H9 (cell line): ENCODE results near the gene KIF12. TPM values are rescaled to one million over a fixed set of nuclear protein-coding genes. Genes with fewer than 3 reads are reported as not detected.
A peak's percentile ranks its signal among the peaks of the same experiment; 100 is the strongest.

Experiments used
- DNase-seq: peaks from one replicate; pipeline ENCODE4 v3.0.0-alpha.2; 2017
- H2AFZ ChIP-seq: one replicate; pipeline ENCODE4 v1.6.1; 2013; ENCODE audit warnings: mild to moderate bottlenecking, low read length, control low read depth, moderate library complexity
- H2AK5ac ChIP-seq: 2 replicates; pipeline ENCODE4 v1.6.1; 2013; ENCODE audit warnings: low read length, control low read depth, mixed read lengths; ENCODE audit not compliant: insufficient read length
- H2BK120ac ChIP-seq: one replicate; pipeline ENCODE4 v1.6.1; 2013; ENCODE audit warnings: low read depth, mild to moderate bottlenecking, low read length, control low read depth, inconsistent platforms; ENCODE audit not compliant: poor library complexity, severe bottlenecking
- H2BK12ac ChIP-seq: 2 replicates; pipeline ENCODE4 v1.6.1; 2013; ENCODE audit warnings: low read length, control low read depth, mixed read lengths, low read depth; ENCODE audit not compliant: insufficient read length
- H2BK15ac ChIP-seq: 2 replicates; pipeline ENCODE4 v1.6.1; 2013; ENCODE audit warnings: low read depth, low read length, control low read depth
- H2BK20ac ChIP-seq: one replicate; pipeline ENCODE4 v1.6.1; 2013; ENCODE audit warnings: low read depth, mild to moderate bottlenecking, low read length, control low read depth, inconsistent platforms; ENCODE audit not compliant: poor library complexity, severe bottlenecking
- H2BK5ac ChIP-seq: 2 replicates; pipeline ENCODE4 v1.6.1; 2013; ENCODE audit warnings: low read length, control low read depth, mixed read lengths; ENCODE audit not compliant: insufficient read length
- H3K14ac ChIP-seq: 2 replicates; pipeline ENCODE4 v1.6.1; 2013; ENCODE audit warnings: low read length, control low read depth; ENCODE audit not compliant: insufficient read depth
- H3K18ac ChIP-seq: 2 replicates; pipeline ENCODE4 v1.6.1; 2013; ENCODE audit warnings: low read depth, mild to moderate bottlenecking, mixed read lengths, low read length, control low read depth; ENCODE audit not compliant: insufficient read length
- H3K23ac ChIP-seq: 2 replicates; pipeline ENCODE4 v1.6.1; 2013; ENCODE audit warnings: low read length, control low read depth, mixed read lengths, low read depth; ENCODE audit not compliant: insufficient read length
- H3K23me2 ChIP-seq: 2 replicates; pipeline ENCODE4 v1.6.1; 2013; ENCODE audit warnings: low read depth, mild to moderate bottlenecking, mixed read lengths, low read length, control low read depth; ENCODE audit not compliant: insufficient read length, poor library complexity, severe bottlenecking
- H3K27ac ChIP-seq: 2 replicates; pipeline ENCODE4 v1.5.1; 2013; ENCODE audit warnings: low read length, control low read depth, mixed read lengths, low read depth; ENCODE audit not compliant: insufficient read length
- H3K27me3 ChIP-seq: 2 replicates; pipeline ENCODE4 v1.6.1; 2013; ENCODE audit warnings: low read length, control low read depth, inconsistent platforms; ENCODE audit not compliant: insufficient read depth
- H3K4ac ChIP-seq: 2 replicates; pipeline ENCODE4 v1.6.1; 2013; ENCODE audit warnings: low read depth, mild to moderate bottlenecking, control low read depth, inconsistent platforms, low read length, moderate library complexity
- H3K4me1 ChIP-seq: 2 replicates; pipeline ENCODE4 v1.6.1; 2013; ENCODE audit warnings: low read length, control low read depth, inconsistent platforms; ENCODE audit not compliant: insufficient read depth
- H3K4me2 ChIP-seq: 2 replicates; pipeline ENCODE4 v1.6.1; 2013; ENCODE audit warnings: low read length, control low read depth, mixed read lengths; ENCODE audit not compliant: insufficient read length, insufficient read depth
- H3K56ac ChIP-seq: 2 replicates; pipeline ENCODE4 v1.6.1; 2013; ENCODE audit warnings: low read depth, mild to moderate bottlenecking, mixed read lengths, low read length, control low read depth; ENCODE audit not compliant: insufficient read length
- H3K79me1 ChIP-seq: 2 replicates; pipeline ENCODE4 v1.6.1; 2013; ENCODE audit warnings: low read depth, mild to moderate bottlenecking, moderate library complexity, low read length, control low read depth, inconsistent platforms; ENCODE audit not compliant: insufficient read depth, poor library complexity, severe bottlenecking
- H3K79me2 ChIP-seq: 2 replicates; pipeline ENCODE4 v1.6.1; 2013; ENCODE audit warnings: low read length, control low read depth, inconsistent platforms; ENCODE audit not compliant: insufficient read depth
- H3K9ac ChIP-seq: 2 replicates; pipeline ENCODE4 v1.6.1; 2013; ENCODE audit warnings: low read length, control low read depth, mixed read lengths; ENCODE audit not compliant: insufficient read length; ENCODE audit errors: extremely low read depth
- H3K9me3 ChIP-seq: one replicate; pipeline ENCODE4 v1.6.1; 2013; ENCODE audit warnings: low read depth, low read length, inconsistent platforms; ENCODE audit not compliant: control insufficient read depth
- H3T11ph ChIP-seq: one replicate; pipeline ENCODE4 v1.6.1; 2013; ENCODE audit warnings: mild to moderate bottlenecking, low read length, control low read depth, inconsistent platforms
- H4K20me1 ChIP-seq: one replicate; pipeline ENCODE4 v1.6.1; 2013; ENCODE audit not compliant: control insufficient read depth, insufficient read length, insufficient read depth
- H4K5ac ChIP-seq: 2 replicates; pipeline ENCODE4 v1.6.1; 2013; ENCODE audit warnings: low read depth, mild to moderate bottlenecking, mixed read lengths, low read length, control low read depth; ENCODE audit not compliant: insufficient read length
- H4K8ac ChIP-seq: replicated peaks from 2 replicates; pipeline ENCODE4 v1.6.1; 2013; ENCODE audit warnings: low read length, control low read depth, mixed read lengths, low read depth; ENCODE audit not compliant: insufficient read length
- H4K91ac ChIP-seq: 2 replicates; pipeline ENCODE4 v1.6.1; 2013; ENCODE audit warnings: low read depth, mild to moderate bottlenecking, moderate library complexity, mixed read lengths, low read length, control low read depth; ENCODE audit not compliant: insufficient read length
- H3K27ac Mint-ChIP-seq, 3 experiments: 2 replicates in 2 of 3; 3 replicates in 1 of 3; pipeline ENCODE4 v1.8.0; 2020 to 2021; ENCODE audit warnings: mixed read lengths in 3 of 3, mild to moderate bottlenecking in 1 of 3, moderate library complexity in 1 of 3
- H3K27me3 Mint-ChIP-seq: 2 replicates; pipeline ENCODE4 v1.8.0; 2021; ENCODE audit warnings: low read depth, mild to moderate bottlenecking, moderate library complexity, mixed read lengths
- H3K36me3 Mint-ChIP-seq, 3 experiments: 2 replicates in 2 of 3; 3 replicates in 1 of 3; pipeline ENCODE4 v1.8.0; 2020 to 2021; ENCODE audit warnings: low read depth in 3 of 3, mixed read lengths in 3 of 3; ENCODE audit not compliant: insufficient read depth in 1 of 3
- H3K4me1 Mint-ChIP-seq, 2 experiments: 2 replicates each; pipeline ENCODE4 v1.8.0; 2020; ENCODE audit warnings: mixed read lengths in 2 of 2
- H3K4me3 Mint-ChIP-seq, 2 experiments: 2 replicates in 1 of 2; 3 replicates in 1 of 2; pipeline ENCODE4 v1.8.0; 2020 to 2021; ENCODE audit warnings: mild to moderate bottlenecking in 2 of 2, mixed read lengths in 2 of 2, moderate library complexity in 1 of 2
- H3K9me3 Mint-ChIP-seq, 2 experiments: 2 replicates in 1 of 2; 3 replicates in 1 of 2; pipeline ENCODE4 v1.8.0; 2020; ENCODE audit warnings: mild to moderate bottlenecking in 2 of 2, mixed read lengths in 2 of 2, moderate library complexity in 1 of 2
- WGBS: extraction: QIAGEN DNeasy Blood & Tissue Kit; methylation state at CpG from one replicate; pipeline ENCODE4 v1.1.7; 2013; ENCODE audit warnings: missing lambda C conversion rate, low lambda C conversion rate, mixed read lengths; ENCODE audit not compliant: insufficient read length; ENCODE audit errors: extremely low coverage; 5-methylcytosine and 5-hydroxymethylcytosine counted together
- total RNA-seq: library from RNA; stranded (reverse); gene quantifications from 2 replicates; pipeline ENCODE4 v1.2.1, GENCODE V29; 2021
- TF ChIP-seq, protein P1 (sequence below): fragments of 200-600 bp; sonication (generic); conservative IDR thresholded peaks from 3 replicates; pipeline ENCODE4 v1.8.0; 2021; ENCODE audit warnings: antibody characterized with exemption, mild to moderate bottlenecking

KIF12 gene
- total RNA-seq, 1 experiment from 2014 or later, result 3.3 TPM

- Histone ChIP-seq H4K20me1 (no peaks in the 10 kb centered on the region), H2BK5ac (no peak overlapping the region), H3K4ac (no peak overlapping the region), H3K79me1 (no peaks in the 10 kb centered on the region), H3K23me2 (no peaks in the 10 kb centered on the region), H3K9me3 (no peaks in the 10 kb centered on the region), H3K56ac (no peak overlapping the region), H4K91ac (no peak overlapping the region), H3K27ac (no peak overlapping the region), H2AK5ac (no peak overlapping the region), H3K79me2 (no peaks in the 10 kb centered on the region), H3K14ac (no peak overlapping the region), H2BK15ac (no peak overlapping the region), H4K8ac (no peak overlapping the region), H2BK12ac (no peak overlapping the region), H3K23ac (no peak overlapping the region), H4K5ac (no peak overlapping the region), H3K4me2 (no peak overlapping the region), H3K18ac (no peak overlapping the region), H2BK20ac (no peak overlapping the region), H3T11ph (no peak overlapping the region), H3K9ac (no peak overlapping the region), H2BK120ac (no peak overlapping the region), H3K27me3 (no peaks in the 10 kb centered on the region; the same call in 1 of the 2 replicates), H2AFZ (no peak overlapping the region), H3K4me1 (no peaks in the 10 kb centered on the region)
- Mint-ChIP-seq H3K27ac (no peak overlapping the region), H3K36me3 (no peaks in the 10 kb centered on the region; a peak in 1 of 7 replicates), H3K4me1 (peaks cover 8 to 30% of the 10 kb centered on the region in 2 experiments), H3K27me3 (peaks cover 47% of the 10 kb centered on the region), H3K9me3 (peaks cover 0 to 3% of the 10 kb centered on the region in 2 experiments; a peak in 2 of 5 replicates), H3K4me3 (no peak overlapping the region)
- DNase-seq, result peak; percentile 48
- WGBS, result no CpG with 5 or more reads among the region's 13 CpGs
- TF ChIP-seq, protein P1, sequence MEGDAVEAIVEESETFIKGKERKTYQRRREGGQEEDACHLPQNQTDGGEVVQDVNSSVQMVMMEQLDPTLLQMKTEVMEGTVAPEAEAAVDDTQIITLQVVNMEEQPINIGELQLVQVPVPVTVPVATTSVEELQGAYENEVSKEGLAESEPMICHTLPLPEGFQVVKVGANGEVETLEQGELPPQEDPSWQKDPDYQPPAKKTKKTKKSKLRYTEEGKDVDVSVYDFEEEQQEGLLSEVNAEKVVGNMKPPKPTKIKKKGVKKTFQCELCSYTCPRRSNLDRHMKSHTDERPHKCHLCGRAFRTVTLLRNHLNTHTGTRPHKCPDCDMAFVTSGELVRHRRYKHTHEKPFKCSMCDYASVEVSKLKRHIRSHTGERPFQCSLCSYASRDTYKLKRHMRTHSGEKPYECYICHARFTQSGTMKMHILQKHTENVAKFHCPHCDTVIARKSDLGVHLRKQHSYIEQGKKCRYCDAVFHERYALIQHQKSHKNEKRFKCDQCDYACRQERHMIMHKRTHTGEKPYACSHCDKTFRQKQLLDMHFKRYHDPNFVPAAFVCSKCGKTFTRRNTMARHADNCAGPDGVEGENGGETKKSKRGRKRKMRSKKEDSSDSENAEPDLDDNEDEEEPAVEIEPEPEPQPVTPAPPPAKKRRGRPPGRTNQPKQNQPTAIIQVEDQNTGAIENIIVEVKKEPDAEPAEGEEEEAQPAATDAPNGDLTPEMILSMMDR, result no peak
These were observed 27.4 kb upstream of the KIF12 start for GRCh38 chr9:114126247-114127060.
